ENCODE results near the gene SESTD1. TPM values are rescaled to one million over a fixed set of nuclear protein-coding genes. Genes with fewer than 3 reads are reported as not detected.

SESTD1 gene
- total RNA-seq, 1 experiment from 2014 or later: 26.6 TPM

GRCh38 chr2:179107737-179108136 lies 156.9 kb downstream of the SESTD1 start:
- peak overlapping the region; percentile 55 for H3K4me2 ChIP-seq (ENCODE audit: low read length)
- H3K9ac ChIP-seq (ENCODE audit: low read length): no peak overlapping the region
- H3K27me3 ChIP-seq (ENCODE audit: insufficient read depth, low read length): no peaks in the 10 kb centered on the region
- ChIA-PET RAD21 (ENCODE audit: low non-redundant PET in 1 of 2, low total read pairs in 2 of 2, uncharacterized antibody in 2 of 2, unreplicated experiment in 2 of 2) (no interaction called here), CTCF (no interaction called here), POLR2A (no interaction called here)
- DNase-seq (ENCODE audit: low read depth, low spot score) (no peak), ATAC-seq (peak; percentile 40; the same call in 1 of the 2 replicates)
- no peaks in the 10 kb centered on the region for H3K79me2 ChIP-seq (ENCODE audit: insufficient read depth, low read length)
- no peak overlapping the region for H2AFZ ChIP-seq (ENCODE audit: low read depth, low read length, poor library complexity, severe bottlenecking)
- no TSS peak for BruUV-seq (replicated peaks)
- no peaks in the 10 kb centered on the region for H3K9me3 ChIP-seq (ENCODE audit: control insufficient read depth in 1 of 2, insufficient read depth in 1 of 2, low read depth in 1 of 2, low read length in 2 of 2)
- no peak overlapping the region for H3K27ac ChIP-seq (ENCODE audit: low read depth, low read length)
- intact Hi-C loops (cut with micrococcal nuclease): no loop called here
- no peaks in the 10 kb centered on the region for H4K20me1 ChIP-seq (ENCODE audit: insufficient read depth)
- H3K9me2 ChIP-seq (ENCODE audit: insufficient read depth): no peaks in the 10 kb centered on the region
- H3K4me1 ChIP-seq (ENCODE audit: control insufficient read depth in 1 of 2, insufficient read depth in 2 of 2, low read length in 2 of 2): peaks cover 22 to 32% of the 10 kb centered on the region in 2 experiments; a peak in 3 of 4 replicates
- H3K4me3 ChIP-seq (replicated peaks in 1 of 2; ENCODE audit: low read depth in 1 of 2, low read length in 2 of 2): no peak overlapping the region; a peak in 1 of 4 replicates
- TF ChIP-seq FOSL1 (IDR thresholded peaks at IDR 0.05; ENCODE audit: low read depth) (no peak), SRF (IDR thresholded peaks at IDR 0.05; ENCODE audit: low read depth) (no peak), ZBTB33 (IDR thresholded peaks at IDR 0.05; ENCODE audit: extremely low read depth, insufficient replicate concordance, low read length) (no peak), ZFX (IDR thresholded peaks at IDR 0.05) (no peak), EGR1 (IDR thresholded peaks at IDR 0.05; ENCODE audit: low read depth) (no peak)
- 0 out of 4 replicates have a peak, but pooled peaks cover 0 to 2% of the 10 kb centered on the region in 2 experiments for H3K36me3 ChIP-seq (ENCODE audit: control insufficient read depth in 1 of 2, insufficient read depth in 2 of 2, low read length in 2 of 2)

- ATAC-seq (peak; percentile 77), DNase-seq (ENCODE audit: low read depth, low spot score) (peak; percentile 83)
- no peaks in the 10 kb centered on the region for H3K79me2 ChIP-seq (ENCODE audit: insufficient read depth, low read length)
- no TSS peak for BruUV-seq (replicated peaks)
- no peaks in the 10 kb centered on the region for H4K20me1 ChIP-seq (ENCODE audit: insufficient read depth)
- ChIA-PET POLR2A (interaction anchor here (0.8 kb wide), 1 partner anchor 10 kb away, joined by 4 read pairs; no protein-coding TSS in a partner anchor), CTCF (no interaction called here), RAD21 (ENCODE audit: low non-redundant PET in 1 of 2, low total read pairs in 2 of 2, uncharacterized antibody in 2 of 2, unreplicated experiment in 2 of 2) (no interaction called here)
- intact Hi-C loops (cut with micrococcal nuclease): no loop called here
- no peak overlapping the region for H2AFZ ChIP-seq (ENCODE audit: low read depth, low read length, poor library complexity, severe bottlenecking)
- peaks cover 22 to 32% of the 10 kb centered on the region in 2 experiments; a peak in 3 of 4 replicates for H3K4me1 ChIP-seq (ENCODE audit: control insufficient read depth in 1 of 2, insufficient read depth in 2 of 2, low read length in 2 of 2)
- no peak overlapping the region for H3K9ac ChIP-seq (ENCODE audit: low read length)
- no peak overlapping the region for H3K27ac ChIP-seq (ENCODE audit: low read depth, low read length)
- no peaks in the 10 kb centered on the region for H3K27me3 ChIP-seq (ENCODE audit: insufficient read depth, low read length)
- no peaks in the 10 kb centered on the region for H3K9me2 ChIP-seq (ENCODE audit: insufficient read depth)
- H3K9me3 ChIP-seq (ENCODE audit: control insufficient read depth in 1 of 2, insufficient read depth in 1 of 2, low read depth in 1 of 2, low read length in 2 of 2): no peaks in the 10 kb centered on the region
- peak overlapping the region; percentile 55 for H3K4me2 ChIP-seq (ENCODE audit: low read length)
- 0 out of 4 replicates have a peak, but pooled peaks cover 0 to 2% of the 10 kb centered on the region in 2 experiments for H3K36me3 ChIP-seq (ENCODE audit: control insufficient read depth in 1 of 2, insufficient read depth in 2 of 2, low read length in 2 of 2)
- H3K4me3 ChIP-seq (replicated peaks in 1 of 2; ENCODE audit: low read depth in 1 of 2, low read length in 2 of 2): no peak overlapping the region
- TF ChIP-seq SP1 (IDR thresholded peaks at IDR 0.05; ENCODE audit: low read depth) (peak; percentile 64), FOSL1 (IDR thresholded peaks at IDR 0.05; ENCODE audit: low read depth) (peak; percentile 88), EGR1 (IDR thresholded peaks at IDR 0.05; ENCODE audit: low read depth) (no peak), CBX3 (IDR thresholded peaks at IDR 0.05; ENCODE audit: low read depth) (peak; percentile 78), REST (IDR thresholded peaks at IDR 0.05; ENCODE audit: low read depth) (no peak), ZBTB33 (IDR thresholded peaks at IDR 0.05; ENCODE audit: extremely low read depth, insufficient replicate concordance, low read length) (no peak), ELF1 (IDR thresholded peaks at IDR 0.05; ENCODE audit: borderline replicate concordance, low read depth) (no peak), SRF (IDR thresholded peaks at IDR 0.05; ENCODE audit: low read depth) (no peak), CEBPB (IDR thresholded peaks at IDR 0.05; ENCODE audit: low read depth) (peak; percentile 89), RAD21 (IDR thresholded peaks at IDR 0.05; ENCODE audit: low read depth) (no peak)
Measured at GRCh38 chr2:179106676-179107428, 157.8 kb downstream of the SESTD1 start.

Data from HCT116 (cell line).